Stomach (tissue), 4 donors: Measurements from ENCODE around the gene GSDME.

Experiments used
- POLR2A ChIP-seq, 4 donors: fragments of 450-650 bp; IDR thresholded peaks; one replicate each; pipeline ENCODE4 v1.6.1; 2016; ENCODE audit warnings: antibody characterized with exemption in 4 of 4, control low read depth in 2 of 4, mild to moderate bottlenecking in 1 of 4, moderate library complexity in 1 of 4
- POLR2AphosphoS5 ChIP-seq, 3 donors: sonication (generic); formaldehyde crosslinking; IDR thresholded peaks; one replicate each; pipeline ENCODE4 v1.6.1; 2016; ENCODE audit warnings: antibody characterized with exemption in 3 of 3
- TF ChIP-seq, protein P1 (sequence below), 7 experiments: fragments of 450-650 bp in 4 of 7; fragments of 200-600 bp in 3 of 7; sonication (generic) in 3 of 7; IDR thresholded peaks; one replicate each; pipeline ENCODE4 v1.5.1; 2016 to 2019; ENCODE audit warnings: antibody characterized with exemption in 7 of 7, control low read depth in 2 of 7, mild to moderate bottlenecking in 1 of 7

DNA sequence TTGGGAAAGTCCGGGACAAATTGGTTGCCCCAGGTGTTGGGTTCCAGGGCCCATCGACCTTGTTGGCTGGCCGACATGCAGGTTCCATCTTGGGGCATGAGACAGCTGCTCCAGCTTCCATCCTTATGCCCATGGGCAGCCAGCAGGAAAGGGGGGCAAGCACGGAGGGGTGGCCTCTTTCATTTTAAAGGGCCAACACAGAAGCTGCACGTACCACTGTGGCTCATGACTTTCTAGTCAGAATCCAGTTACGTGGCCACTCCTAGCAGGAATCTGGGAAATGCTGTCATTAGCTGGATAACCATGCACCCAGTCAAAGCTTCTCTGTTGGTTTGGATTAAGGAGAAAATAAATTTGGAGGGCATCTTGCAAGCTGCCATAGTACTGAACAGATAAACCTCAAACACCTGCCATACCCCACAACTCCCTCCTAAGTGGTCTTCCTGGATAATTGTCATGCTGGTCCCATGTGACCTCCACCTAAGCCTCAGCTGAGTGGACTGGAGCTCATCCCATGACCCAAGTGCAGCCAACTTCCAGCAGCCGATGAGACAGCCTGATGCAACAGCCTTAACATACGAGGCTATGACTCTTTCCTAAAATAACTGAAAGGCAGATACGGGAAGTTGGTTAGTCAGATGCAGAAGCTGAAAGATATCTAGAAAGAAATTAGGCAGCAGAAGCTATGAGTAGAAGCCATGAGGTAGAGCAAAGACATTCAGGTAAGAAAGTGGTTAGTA lies 21.4 kb upstream of the GSDME start:
- TF ChIP-seq, protein P1, sequence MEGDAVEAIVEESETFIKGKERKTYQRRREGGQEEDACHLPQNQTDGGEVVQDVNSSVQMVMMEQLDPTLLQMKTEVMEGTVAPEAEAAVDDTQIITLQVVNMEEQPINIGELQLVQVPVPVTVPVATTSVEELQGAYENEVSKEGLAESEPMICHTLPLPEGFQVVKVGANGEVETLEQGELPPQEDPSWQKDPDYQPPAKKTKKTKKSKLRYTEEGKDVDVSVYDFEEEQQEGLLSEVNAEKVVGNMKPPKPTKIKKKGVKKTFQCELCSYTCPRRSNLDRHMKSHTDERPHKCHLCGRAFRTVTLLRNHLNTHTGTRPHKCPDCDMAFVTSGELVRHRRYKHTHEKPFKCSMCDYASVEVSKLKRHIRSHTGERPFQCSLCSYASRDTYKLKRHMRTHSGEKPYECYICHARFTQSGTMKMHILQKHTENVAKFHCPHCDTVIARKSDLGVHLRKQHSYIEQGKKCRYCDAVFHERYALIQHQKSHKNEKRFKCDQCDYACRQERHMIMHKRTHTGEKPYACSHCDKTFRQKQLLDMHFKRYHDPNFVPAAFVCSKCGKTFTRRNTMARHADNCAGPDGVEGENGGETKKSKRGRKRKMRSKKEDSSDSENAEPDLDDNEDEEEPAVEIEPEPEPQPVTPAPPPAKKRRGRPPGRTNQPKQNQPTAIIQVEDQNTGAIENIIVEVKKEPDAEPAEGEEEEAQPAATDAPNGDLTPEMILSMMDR (IDR thresholded peaks at IDR 0.05), result no peak
- no peak for TF ChIP-seq POLR2AphosphoS5 (IDR thresholded peaks at IDR 0.05)
- no peak for TF ChIP-seq POLR2A (IDR thresholded peaks at IDR 0.05)
